NCI-H226 (cell line): ENCODE data around the gene EDC3.

ENCODE experiments used
- DNase-seq: peaks from one replicate; pipeline ENCODE4 v3.0.0-alpha.2; 2015

EDC3 gene

DNA sequence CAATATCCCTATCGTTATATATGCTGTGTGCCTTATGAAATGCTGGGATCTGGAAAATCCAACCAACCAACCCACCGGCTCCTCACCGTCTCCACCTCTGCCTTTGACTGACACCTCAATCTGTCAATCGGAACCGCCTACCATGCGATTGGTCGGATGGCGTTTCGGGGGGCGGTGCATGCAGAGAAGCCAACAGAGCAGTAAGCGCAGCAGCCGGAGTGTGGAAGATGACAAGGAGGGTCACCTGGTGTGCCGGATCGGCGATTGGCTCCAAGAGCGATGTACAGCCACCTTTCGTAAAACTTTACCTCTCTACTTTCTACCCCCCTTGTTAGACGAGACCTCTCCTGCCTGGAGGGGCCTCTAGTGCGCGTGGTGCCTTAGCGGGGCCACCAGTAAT lies 73.9 kb downstream of the EDC3 start:
- DNase-seq = no peak

GRCh38 chr15:74621546-74621920 lies 74.3 kb downstream of the EDC3 start:
- DNase-seq = no peak

DNA sequence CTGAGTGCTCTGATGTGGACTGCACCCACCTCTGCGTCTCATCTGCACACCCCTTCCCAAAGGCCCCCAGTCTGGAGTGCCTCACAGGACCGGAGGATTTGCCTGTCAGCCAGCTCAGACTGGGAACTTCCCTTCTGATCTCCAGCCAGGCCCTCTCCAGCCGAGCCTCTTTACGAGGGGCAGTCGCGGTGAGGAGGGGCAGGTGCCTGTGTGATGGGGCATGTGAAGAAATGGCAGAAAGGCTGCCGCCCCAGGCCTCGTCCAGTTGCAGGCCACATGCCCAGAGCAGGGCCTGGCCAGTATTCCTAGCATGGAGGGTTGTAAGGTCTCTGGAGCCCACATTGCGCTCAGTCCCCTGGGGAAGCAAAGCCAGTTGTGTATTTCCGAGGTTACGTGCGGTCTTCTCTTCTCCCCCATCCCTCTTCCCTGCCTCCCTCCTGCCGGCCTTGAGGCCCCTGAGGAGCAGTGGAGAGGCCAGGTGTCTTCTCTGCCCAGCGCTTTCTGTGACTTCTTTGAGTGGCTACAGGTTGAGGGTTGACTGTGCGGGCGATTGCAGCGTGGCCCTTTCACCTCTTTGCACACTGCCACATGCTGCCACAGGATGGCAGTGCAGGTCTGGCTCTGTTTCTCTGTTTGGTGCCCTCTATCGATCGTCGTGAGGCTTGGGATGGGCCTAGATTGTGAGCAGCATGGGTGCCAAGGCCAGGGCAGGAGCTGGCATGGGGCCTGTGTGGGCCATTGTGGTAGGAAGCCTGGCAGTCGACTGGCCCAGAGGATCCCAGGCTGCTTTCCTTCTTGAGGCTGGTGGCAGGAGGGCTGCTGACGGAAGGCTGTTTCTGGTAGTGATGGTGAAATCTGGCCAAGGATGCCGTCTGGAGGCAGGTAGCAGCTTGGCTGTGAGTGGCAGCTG lies 74.9 kb downstream of the EDC3 start:
- peak; percentile 52 for DNase-seq

DNA sequence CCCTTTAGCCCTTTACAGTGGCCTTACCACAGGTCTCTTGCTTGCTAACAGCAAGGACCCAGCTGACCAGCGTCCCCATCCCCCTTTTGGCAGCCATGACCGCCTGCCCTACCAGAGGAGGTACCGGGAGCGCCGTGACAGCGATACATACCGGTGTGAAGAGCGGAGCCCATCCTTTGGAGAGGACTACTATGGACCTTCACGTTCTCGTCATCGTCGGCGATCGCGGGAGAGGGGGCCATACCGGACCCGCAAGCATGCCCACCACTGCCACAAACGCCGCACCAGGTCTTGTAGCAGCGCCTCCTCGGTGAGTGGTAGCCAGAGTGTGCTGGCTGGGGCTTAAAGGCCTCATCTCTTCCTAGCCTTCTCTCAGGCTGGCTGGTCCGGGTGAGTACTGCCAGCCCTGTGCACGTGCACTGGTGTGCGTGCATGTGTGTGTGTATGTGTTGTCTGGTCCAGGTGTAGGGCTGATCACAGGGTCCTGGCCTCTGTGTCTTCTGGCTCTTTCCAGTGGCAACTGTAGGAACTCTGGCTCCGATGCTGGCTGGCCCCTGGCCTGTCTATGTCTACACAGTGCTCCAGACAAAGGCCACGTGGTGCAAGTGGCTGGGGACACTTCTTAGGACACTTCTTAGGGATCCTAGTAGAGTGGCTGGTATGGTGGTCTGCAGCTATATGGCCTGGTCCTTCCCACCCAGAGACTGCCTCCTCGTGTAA lies 75.7 kb downstream of the EDC3 start:
- no peak for DNase-seq

DNA sequence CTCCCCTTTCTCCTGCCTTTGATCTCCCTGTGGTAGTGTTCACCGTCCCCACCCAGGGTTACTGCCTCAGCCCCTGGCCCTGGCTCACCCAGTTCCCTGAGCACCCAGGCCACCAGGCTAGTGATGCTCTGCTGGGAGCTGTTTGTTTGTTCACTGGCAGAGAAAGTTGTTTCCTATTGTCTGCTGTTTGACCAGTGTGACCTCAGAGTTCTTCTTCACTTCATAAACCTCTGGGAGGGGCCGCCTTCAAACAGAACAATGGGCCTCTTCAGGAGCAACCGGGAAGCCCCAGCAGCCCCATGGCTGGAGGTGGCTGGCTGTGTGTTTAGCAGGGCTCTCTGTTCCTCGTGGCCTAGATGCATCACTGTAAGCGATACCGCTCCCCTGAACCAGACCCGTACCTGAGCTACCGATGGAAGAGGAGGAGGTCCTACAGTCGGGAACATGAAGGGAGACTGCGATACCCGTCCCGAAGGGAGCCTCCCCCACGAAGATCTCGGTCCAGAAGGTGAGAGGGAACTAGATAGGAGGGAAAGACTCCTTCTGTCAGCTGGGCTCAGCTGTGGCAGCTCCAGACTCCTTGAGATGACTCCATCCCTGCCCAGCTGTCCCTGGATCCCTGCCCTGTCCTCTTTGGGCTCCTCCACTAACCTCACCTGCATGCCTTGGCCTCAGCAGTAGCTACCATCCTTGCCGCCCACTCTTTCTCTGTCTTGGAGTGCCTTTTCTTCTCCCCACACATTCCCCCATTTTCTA lies 76.8 kb downstream of the EDC3 start:
- DNase-seq = no peak

DNA sequence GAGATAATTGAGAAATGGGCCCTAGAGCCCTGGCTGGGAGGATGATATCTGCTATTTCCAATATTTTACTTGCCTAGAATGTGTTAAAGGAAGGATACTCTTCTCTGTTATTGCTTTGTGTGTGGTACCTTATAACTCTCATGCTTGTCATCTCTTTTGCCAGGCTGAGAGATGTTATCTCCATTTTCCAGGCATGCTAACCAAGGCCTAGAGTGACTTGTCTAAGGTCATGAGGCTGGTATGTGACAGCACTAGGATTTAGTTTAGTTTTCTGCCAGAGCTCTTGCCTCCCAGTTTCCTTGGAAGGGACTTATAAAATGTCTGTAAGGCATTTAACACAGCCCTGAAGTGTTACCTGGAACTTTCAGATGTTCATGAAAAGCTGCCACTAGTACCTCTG lies 78.8 kb downstream of the EDC3 start:
- DNase-seq = no peak

DNA sequence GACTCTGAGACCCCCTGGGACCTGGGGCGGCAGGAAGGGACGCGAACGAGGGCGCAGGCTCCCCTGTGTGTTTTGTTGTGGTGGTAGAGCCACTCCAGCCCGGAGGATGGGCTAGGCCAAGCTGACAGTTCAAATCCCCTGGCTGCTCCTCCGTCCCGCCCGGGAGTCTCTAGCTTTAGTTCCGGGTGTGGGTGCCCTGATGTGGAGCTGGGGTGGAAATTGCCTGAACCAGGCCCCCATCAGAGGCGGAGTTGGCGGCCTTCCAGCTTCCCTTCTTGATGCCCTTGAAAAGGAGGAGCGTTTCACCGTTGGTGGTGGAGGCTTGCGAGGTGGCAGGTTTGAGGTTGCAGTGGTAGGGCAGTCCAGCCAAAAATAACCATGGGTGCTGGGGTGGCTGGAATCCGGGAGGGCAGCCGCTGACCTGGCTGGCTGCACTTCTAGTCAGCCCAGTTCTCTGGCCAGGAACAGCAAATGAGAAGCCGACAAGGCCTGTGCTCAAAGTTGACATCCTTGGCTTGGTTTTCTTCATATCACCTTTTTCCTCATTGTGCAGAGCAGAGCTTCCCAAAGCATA lies 79.4 kb downstream of the EDC3 start:
- DNase-seq = peak; percentile 79

- DNase-seq = peak; percentile 97
Measured at GRCh38 chr15:74615508-74616365, 80.1 kb downstream of the EDC3 start, which contains the start of gene CLK3. CLK3 (plus strand) TSS chr15:74615836; CDS start chr15:74619197, 3,361 bp downstream.

- DNase-seq = peak; percentile 66
Measured at GRCh38 chr15:74614744-74615507, 80.9 kb downstream of the EDC3 start.

- no peak for DNase-seq
Measured at GRCh38 chr15:74613953-74614743, 81.7 kb downstream of the EDC3 start.

DNA sequence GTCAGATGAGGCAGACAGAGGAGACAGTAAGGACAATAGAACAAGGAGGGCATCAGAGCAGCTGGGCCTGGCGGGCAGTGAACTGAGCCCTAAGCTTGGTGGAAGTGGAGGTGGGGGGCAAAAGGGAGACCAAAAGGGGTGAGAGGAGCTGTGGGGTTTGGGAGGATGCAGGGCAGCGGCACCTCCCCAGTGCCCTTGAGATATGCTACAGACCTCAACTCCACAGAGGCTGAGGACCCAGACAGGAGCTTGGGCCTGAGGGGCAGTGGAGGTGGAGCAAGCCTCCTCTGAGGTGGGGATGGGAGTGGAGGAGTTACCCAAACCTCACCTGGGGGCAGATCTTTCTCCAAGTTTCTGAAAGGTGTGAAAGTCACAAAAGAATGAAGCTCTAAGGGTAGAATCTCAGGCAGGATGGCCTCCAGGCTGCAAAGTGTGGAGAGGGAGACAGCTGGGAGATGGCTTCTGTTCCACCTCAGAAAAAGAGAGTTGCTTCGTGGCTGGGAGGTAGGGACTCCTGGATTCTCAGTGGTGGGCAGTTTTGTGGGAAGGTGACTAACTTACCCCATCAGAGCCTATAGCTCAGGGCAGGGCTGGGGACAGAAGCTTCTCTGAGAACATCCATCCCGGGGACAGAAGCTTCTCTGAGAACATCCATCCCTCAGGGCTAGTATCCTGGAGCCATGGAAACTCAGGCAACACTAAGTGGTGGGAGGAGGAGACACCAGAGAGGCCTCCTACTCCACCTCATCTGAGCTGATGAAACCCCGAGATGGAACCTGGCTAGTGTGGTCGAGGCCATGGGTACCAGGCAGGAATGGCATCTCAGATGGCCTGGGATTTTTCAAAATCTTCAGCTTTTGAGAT lies 82.5 kb downstream of the EDC3 start:
- DNase-seq = peak; percentile 14

DNA sequence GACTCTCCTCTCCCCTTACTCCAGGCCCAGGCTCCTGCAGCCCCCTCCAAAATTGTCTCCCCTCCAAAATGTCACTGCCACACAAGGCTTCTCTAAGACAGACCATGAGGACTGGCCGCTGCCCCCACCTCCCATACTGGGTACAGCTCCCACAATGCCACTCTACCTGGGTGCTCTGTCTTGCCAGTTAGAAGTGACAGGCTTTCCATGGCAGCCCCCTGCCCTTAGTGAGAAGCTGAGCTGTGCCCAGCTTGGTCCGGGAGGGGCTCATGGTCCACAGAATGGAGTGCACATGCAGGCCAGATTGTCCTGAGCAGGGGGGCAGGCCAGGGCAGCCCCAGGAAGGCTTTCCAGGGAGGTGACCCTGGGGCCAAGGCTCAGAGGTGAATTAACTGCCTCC lies 83.1 kb downstream of the EDC3 start:
- DNase-seq = no peak

DNA sequence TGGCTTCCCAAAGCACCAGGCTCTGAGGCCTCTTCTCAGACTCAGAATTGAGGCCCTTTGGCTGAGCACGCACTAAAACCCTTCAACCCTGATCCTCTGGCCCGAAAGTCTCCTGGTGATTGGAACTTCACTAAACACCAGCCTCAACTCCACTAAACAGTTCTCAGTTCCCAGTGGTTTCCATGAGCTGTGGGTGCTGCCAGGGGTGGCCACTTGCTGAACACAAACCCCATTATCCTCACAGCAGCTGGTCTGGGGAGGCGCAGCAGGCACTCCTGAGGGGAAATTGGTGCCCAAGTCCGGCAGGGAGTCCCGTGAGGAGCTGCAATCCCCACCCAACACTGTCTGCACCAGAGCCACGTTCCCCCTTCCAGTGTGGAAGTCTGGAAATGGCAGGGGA lies 84.0 kb downstream of the EDC3 start:
- no peak for DNase-seq

GRCh38 chr15:74611341-74611740 lies 84.5 kb downstream of the EDC3 start:
- DNase-seq = no peak

DNA sequence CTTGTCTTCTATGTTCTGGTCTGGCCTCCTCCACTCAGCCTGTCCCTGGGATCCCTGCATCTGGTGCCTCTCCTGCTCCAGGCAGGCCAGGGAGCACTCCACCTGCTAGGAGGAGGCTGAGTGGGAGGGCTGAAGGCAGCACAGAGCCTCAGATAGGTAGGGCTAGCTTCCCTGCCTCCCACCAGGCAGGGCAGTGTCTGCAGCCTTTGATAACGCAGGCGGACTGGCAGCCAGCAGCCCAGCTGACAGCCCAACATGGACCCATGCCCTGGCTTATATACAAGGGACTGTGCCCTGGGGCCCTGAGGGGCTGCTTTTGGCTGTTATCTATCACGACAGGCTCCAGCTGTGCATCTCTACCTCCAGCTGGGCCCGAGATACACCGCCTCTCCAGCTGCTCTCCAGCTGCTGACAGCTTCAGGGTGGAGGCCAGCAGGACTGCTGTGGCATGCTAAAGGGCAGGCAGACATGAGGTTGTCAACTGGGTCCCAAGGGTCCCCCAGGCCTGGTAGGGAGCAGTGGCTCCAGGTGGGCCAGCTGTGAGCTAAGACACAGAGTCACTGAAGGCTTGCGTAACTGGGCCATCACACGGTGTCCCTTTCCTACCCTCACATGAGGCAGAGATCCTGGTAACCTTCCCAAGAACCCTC lies 85.4 kb downstream of the EDC3 start:
- no peak for DNase-seq

GRCh38 chr15:74609938-74610301 lies 85.9 kb downstream of the EDC3 start:
- DNase-seq = no peak

GRCh38 chr15:74608786-74609185 lies 87.0 kb downstream of the EDC3 start:
- DNase-seq = no peak

DNA sequence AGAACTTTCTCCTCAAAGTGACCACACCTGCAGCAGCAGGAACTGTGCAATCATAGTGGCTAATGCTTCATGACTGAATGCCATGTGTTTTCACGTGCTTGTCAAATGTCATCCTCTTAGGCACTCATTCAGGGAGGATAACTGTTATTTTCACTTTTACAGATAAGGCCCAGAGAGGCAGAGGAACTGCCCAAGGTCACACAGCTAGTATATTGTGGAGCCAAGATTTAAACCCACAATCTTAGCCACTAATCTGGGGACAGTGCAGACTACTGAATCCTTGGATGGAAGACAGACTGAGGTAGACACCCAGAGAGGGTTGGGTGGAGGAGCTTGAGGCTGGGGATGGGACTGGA lies 90.1 kb downstream of the EDC3 start:
- no peak for DNase-seq
